Neuron (in vitro differentiated cells): ENCODE data around the gene RNF150.

Experiments used
- H2AFZ ChIP-seq: one replicate; pipeline ENCODE4 v1.6.1; 2013; ENCODE audit warnings: low read depth, mild to moderate bottlenecking, inconsistent platforms, low read length, moderate library complexity
- H3K27me3 ChIP-seq: one replicate; pipeline ENCODE4 v1.6.1; 2013; ENCODE audit warnings: low read length; ENCODE audit not compliant: insufficient read depth
- H3K36me3 ChIP-seq: one replicate; pipeline ENCODE4 v1.6.1; 2013; ENCODE audit warnings: low read length; ENCODE audit not compliant: insufficient read depth
- H3K4me1 ChIP-seq: one replicate; pipeline ENCODE4 v1.6.1; 2013; ENCODE audit warnings: low read length; ENCODE audit not compliant: insufficient read depth
- H3K4me3 ChIP-seq: 2 replicates; pipeline ENCODE4 v1.5.1; 2013; ENCODE audit warnings: mild to moderate bottlenecking, low read length, moderate library complexity
- H3K9me3 ChIP-seq: one replicate; pipeline ENCODE4 v1.6.1; 2013; ENCODE audit warnings: low read length

The RNF150 gene

GRCh38 chr4:141153751-141154510 is 20.7 kb upstream of the RNF150 start:
- Histone ChIP-seq H3K4me1 (no peaks in the 10 kb centered on the region), H3K27me3 (peaks cover 3% of the 10 kb centered on the region), H3K36me3 (no peaks in the 10 kb centered on the region), H2AFZ (no peak overlapping the region), H3K9me3 (no peaks in the 10 kb centered on the region), H3K4me3 (no peak overlapping the region)

- Histone ChIP-seq H3K36me3 (no peaks in the 10 kb centered on the region), H2AFZ (no peak overlapping the region), H3K27me3 (no peaks in the 10 kb centered on the region)
Measured at GRCh38 chr4:141144207-141144606, 10.9 kb upstream of the RNF150 start.

DNA sequence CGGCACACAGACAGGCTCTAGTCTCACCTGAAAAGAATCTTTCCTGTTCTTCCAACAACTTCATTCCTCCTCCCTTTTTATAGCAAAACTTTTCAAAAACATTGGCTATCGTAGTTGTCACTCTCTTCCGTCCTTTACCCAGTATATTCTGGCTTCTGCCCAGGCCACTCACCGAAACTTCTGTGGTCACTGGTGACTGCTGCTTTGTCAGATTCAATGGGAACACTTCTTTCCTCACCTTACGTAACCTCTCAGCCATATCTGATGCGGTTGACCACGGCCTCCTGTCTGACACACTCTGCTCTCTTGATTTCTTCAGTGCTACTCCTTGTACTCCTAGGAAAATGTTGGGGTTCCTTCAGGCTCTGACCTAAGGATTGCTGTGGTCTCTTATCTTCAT is 9.2 kb upstream of the RNF150 start:
- Histone ChIP-seq H2AFZ (no peak overlapping the region), H3K4me1 (no peaks in the 10 kb centered on the region), H3K27me3 (no peaks in the 10 kb centered on the region), H3K4me3 (no peak overlapping the region), H3K9me3 (no peaks in the 10 kb centered on the region), H3K36me3 (no peaks in the 10 kb centered on the region)

More at GRCh38 chr4:141144207-141144606, 10.9 kb upstream of the RNF150 start:
- Histone ChIP-seq H3K4me3 (no peak overlapping the region), H3K4me1 (no peaks in the 10 kb centered on the region), H3K9me3 (no peaks in the 10 kb centered on the region)

- Histone ChIP-seq H3K27me3 (no peaks in the 10 kb centered on the region), H3K36me3 (no peaks in the 10 kb centered on the region)
Measured at GRCh38 chr4:141140391-141141200, 7.3 kb upstream of the RNF150 start.

DNA sequence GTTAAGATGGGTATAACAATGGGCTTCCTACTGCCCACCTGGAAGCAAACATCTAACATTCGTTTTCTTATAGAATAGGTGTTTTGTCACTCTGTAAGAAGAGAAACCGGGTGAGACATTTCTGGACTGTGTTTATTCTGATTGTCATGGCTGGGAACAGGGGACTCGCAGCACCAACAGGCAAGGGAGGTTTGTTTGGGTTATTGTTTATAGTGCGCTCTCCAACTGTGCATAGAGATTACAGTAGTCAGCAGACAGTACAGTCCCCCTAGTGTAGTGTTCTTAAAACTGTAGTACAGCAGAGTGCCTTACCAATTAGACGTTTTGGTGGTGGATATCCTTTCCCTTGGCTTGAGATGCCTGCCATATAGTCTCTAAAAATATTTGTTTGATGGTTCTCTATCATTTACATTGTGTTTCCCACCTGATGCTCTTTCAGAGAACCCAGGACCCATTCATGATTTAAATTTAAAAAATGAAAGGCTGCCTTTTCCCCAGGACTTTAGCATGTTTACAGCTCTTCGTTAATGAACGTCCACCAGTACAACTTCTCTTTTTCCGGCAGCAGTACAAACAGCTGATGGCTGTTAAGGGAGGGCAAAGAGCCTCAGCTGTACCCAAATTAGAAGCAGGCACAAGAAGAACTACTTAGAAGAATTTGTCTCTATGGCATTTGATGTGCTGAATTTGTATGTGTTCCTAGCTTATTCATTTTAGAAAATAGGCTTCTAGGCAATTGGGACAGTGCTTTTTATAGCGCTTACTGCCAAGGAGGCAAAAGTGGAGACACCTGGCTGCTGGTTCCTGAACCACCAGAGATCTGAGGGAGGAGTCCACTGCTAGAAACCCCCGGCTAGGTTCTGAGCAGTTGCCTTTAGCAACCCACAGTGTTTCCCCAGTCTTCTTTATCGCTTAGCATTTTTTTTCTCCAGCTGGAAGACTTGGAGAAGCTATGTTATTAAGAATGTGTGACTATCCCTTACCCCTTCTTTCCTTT is 1.0 kb upstream of the RNF150 start:
- H2AFZ ChIP-seq = peak overlapping the region; percentile 95
- no peaks in the 10 kb centered on the region for H3K27me3 ChIP-seq
- no peaks in the 10 kb centered on the region for H3K36me3 ChIP-seq
- H3K4me1 ChIP-seq = peaks cover 20% of the 10 kb centered on the region
- no peaks in the 10 kb centered on the region for H3K9me3 ChIP-seq
- H3K4me3 ChIP-seq = peak overlapping the region; percentile 79

More at GRCh38 chr4:141140391-141141200, 7.3 kb upstream of the RNF150 start:
- Histone ChIP-seq H2AFZ (no peak overlapping the region), H3K4me3 (no peak overlapping the region), H3K4me1 (no peaks in the 10 kb centered on the region), H3K9me3 (no peaks in the 10 kb centered on the region)

- Histone ChIP-seq H3K4me3 (peak overlapping the region; percentile 79), H3K4me1 (peaks cover 20% of the 10 kb centered on the region), H3K27me3 (no peaks in the 10 kb centered on the region)
Measured at GRCh38 chr4:141132709-141133145, 542 bp downstream of the RNF150 start.

GRCh38 chr4:141132072-141132708 is 1.1 kb downstream of the RNF150 start:
- peak overlapping the region; percentile 79 for H3K4me3 ChIP-seq
- H3K27me3 ChIP-seq = no peaks in the 10 kb centered on the region
- H3K9me3 ChIP-seq = peaks cover 2% of the 10 kb centered on the region
- H3K36me3 ChIP-seq = peaks cover 5% of the 10 kb centered on the region
- peaks cover 20% of the 10 kb centered on the region for H3K4me1 ChIP-seq
- peak overlapping the region; percentile 95 for H2AFZ ChIP-seq

More at GRCh38 chr4:141132709-141133145, 542 bp downstream of the RNF150 start:
- Histone ChIP-seq H3K36me3 (peaks cover 5% of the 10 kb centered on the region), H2AFZ (peak overlapping the region; percentile 95), H3K9me3 (peaks cover 2% of the 10 kb centered on the region)

DNA sequence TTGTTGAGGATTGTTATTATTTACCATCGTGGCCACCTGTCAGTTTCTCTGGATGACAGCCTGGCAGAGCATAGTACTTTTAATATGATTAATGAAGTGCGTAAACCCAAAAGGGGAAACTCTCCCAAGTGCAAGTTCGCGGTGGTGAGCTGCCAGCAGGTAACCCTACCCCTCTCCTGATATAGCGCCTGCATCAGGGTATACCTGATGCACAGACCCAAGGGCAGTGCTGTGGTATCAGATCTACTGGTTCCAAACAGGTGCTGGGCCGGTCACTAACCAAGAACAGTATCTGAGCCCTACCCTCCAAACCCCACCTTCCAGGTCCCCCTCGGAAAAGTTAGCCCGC is 1.6 kb downstream of the RNF150 start:
- Histone ChIP-seq H2AFZ (peak overlapping the region; percentile 95), H3K9me3 (peaks cover 2% of the 10 kb centered on the region), H3K4me3 (peak overlapping the region; percentile 79), H3K36me3 (peaks cover 5% of the 10 kb centered on the region), H3K27me3 (no peaks in the 10 kb centered on the region), H3K4me1 (peaks cover 20% of the 10 kb centered on the region)

GRCh38 chr4:141130947-141131605 is 2.2 kb downstream of the RNF150 start:
- Histone ChIP-seq H3K9me3 (peaks cover 2% of the 10 kb centered on the region), H3K4me3 (peak overlapping the region; percentile 79), H3K27me3 (no peaks in the 10 kb centered on the region), H2AFZ (no peak overlapping the region), H3K36me3 (peaks cover 5% of the 10 kb centered on the region), H3K4me1 (peaks cover 20% of the 10 kb centered on the region)

- no peak overlapping the region for H3K4me3 ChIP-seq
- H2AFZ ChIP-seq = no peak overlapping the region
- H3K9me3 ChIP-seq = peaks cover 5% of the 10 kb centered on the region
- H3K27me3 ChIP-seq = no peaks in the 10 kb centered on the region
- peaks cover 12% of the 10 kb centered on the region for H3K36me3 ChIP-seq
- H3K4me1 ChIP-seq = peaks cover 20% of the 10 kb centered on the region
Measured at GRCh38 chr4:141127884-141128283, 5.4 kb downstream of the RNF150 start.

GRCh38 chr4:141126769-141127168 is 6.5 kb downstream of the RNF150 start:
- no peaks in the 10 kb centered on the region for H3K27me3 ChIP-seq
- peaks cover 5% of the 10 kb centered on the region for H3K9me3 ChIP-seq
- peaks cover 12% of the 10 kb centered on the region for H3K36me3 ChIP-seq
- H3K4me3 ChIP-seq = no peak overlapping the region
- no peak overlapping the region for H2AFZ ChIP-seq
- peaks cover 20% of the 10 kb centered on the region for H3K4me1 ChIP-seq

DNA sequence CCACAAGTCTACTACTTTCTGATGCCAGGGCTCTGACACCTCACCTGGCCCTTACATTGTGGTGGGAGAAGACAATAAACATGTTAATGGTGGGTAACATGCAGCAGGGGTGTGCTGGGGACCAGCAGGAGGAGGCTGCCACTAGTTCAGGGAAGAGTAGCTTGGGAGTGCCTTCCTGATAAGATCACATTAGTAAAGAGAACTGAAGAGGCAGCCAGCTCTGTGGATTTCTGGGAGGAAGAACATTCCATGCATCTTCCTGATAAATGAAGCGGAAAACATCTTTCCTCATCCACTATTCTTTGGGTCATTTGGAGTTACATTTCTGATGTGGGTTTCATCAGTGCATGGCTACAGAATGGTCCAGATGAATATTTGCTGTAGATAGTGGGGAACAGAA is 9.0 kb downstream of the RNF150 start:
- Histone ChIP-seq H3K9me3 (peaks cover 5% of the 10 kb centered on the region), H3K4me3 (no peak overlapping the region), H3K4me1 (peaks cover under 1% of the 10 kb centered on the region), H3K27me3 (no peaks in the 10 kb centered on the region), H2AFZ (no peak overlapping the region), H3K36me3 (peaks cover 12% of the 10 kb centered on the region)
